K562 (cell line): Measurements from ENCODE around the gene MYO16. TPM values are rescaled to one million over a fixed set of nuclear protein-coding genes. Genes with fewer than 3 reads are reported as not detected.

Experiments
- ATAC-seq: fragments of 200-7000 bp; cut with Tn5 transposase; 3 replicates; pipeline ENCODE4 v1.9.1; 2020; ENCODE audit warnings: moderate library complexity
- BruUV-seq: library from RNA; stranded (reverse); fragments of 400-500 nt; replicated peaks from 2 replicates; lab custom pipeline; 2021; lab: Mats Ljungman, UMichigan
- CTCF ChIA-PET: fragments of 300-600 bp; formaldehyde crosslinking; extraction: SDS; loops from one replicate; lab custom pipeline; 2021; ENCODE audit warnings: low intra/inter-chr PET ratio; lab: Yijun Ruan, JAX
- POLR2A ChIA-PET: fragments of 300-600, 350-650 bp; sonication (Branson Sonifier 250); formaldehyde crosslinking; extraction: SDS; loops from one replicate; lab custom pipeline; 2021; ENCODE audit warnings: antibody characterized with exemption, inconsistent platforms; lab: Yijun Ruan, JAX
- DNase-seq, 4 experiments: peaks; one replicate each; pipeline versions ENCODE4 v3.0.0 to v3.0.0-alpha.2; 2011 to 2018; ENCODE audit warnings: low spot score in 3 of 4, mixed read lengths in 3 of 4; ENCODE audit errors: extremely low read depth in 1 of 4
- FAIRE-seq: peaks from 2 replicates; lab custom pipeline; 2011; peaks lifted over from hg19 to GRCh38; lab: Jason Lieb, UNC
- H2AFZ ChIP-seq: 2 replicates; pipeline ENCODE4 v1.6.0; 2011; ENCODE audit warnings: low read depth, low read length, control low read depth, inconsistent platforms
- H3K27ac ChIP-seq: fragments of 200-600 bp; 3 replicates; pipeline ENCODE4 v1.8.0; 2011; ENCODE audit warnings: low read depth, mild to moderate bottlenecking, control low read depth, inconsistent platforms, low read length, moderate library complexity, mixed read lengths; ENCODE audit errors: extremely low read depth
- H3K27me3 ChIP-seq, 2 experiments: fragments of 300-600 bp in 1 of 2; 2 replicates in 1 of 2; 3 replicates in 1 of 2; pipeline versions ENCODE4 v1.6.0 to v1.8.0; 2011; ENCODE audit warnings: inconsistent platforms in 2 of 2, low read length in 2 of 2, mild to moderate bottlenecking in 1 of 2, mixed read lengths in 1 of 2, moderate library complexity in 1 of 2; ENCODE audit not compliant: control insufficient read depth in 2 of 2, insufficient read depth in 2 of 2
- H3K36me3 ChIP-seq: fragments of 300-600 bp; 3 replicates; pipeline ENCODE4 v1.8.0; 2011; ENCODE audit warnings: mild to moderate bottlenecking, low read length, inconsistent platforms; ENCODE audit not compliant: control insufficient read depth, insufficient read depth
- H3K4me1 ChIP-seq, 2 experiments: fragments of 200-600 bp in 1 of 2; replicated peaks in 1 of 2; 2 replicates in 1 of 2; 3 replicates in 1 of 2; pipeline versions ENCODE4 v1.5.1 to v1.8.0; 2011; ENCODE audit warnings: inconsistent platforms in 2 of 2, low read length in 2 of 2, mild to moderate bottlenecking in 1 of 2, mixed read lengths in 1 of 2, moderate library complexity in 1 of 2; ENCODE audit not compliant: control insufficient read depth in 2 of 2, insufficient read depth in 2 of 2
- H3K4me2 ChIP-seq: 2 replicates; pipeline ENCODE4 v1.6.1; 2011; ENCODE audit warnings: low read length, control low read depth, inconsistent platforms, mixed read lengths; ENCODE audit not compliant: insufficient read depth
- H3K4me3 ChIP-seq: fragments of 200-600 bp; sonication (generic), shearing (Covaris generic); 2 replicates; pipeline ENCODE4 v1.5.1; 2016; ENCODE audit warnings: control low read depth, inconsistent platforms
- H3K79me2 ChIP-seq: fragments of 200-600 bp; 3 replicates; pipeline ENCODE4 v1.8.0; 2011; ENCODE audit warnings: low read length, inconsistent platforms; ENCODE audit not compliant: control insufficient read depth, insufficient read depth
- H3K9ac ChIP-seq, 2 experiments: 2 replicates each; pipeline versions ENCODE4 v1.6.0 to v1.6.1; 2011; ENCODE audit warnings: low read depth in 2 of 2, low read length in 2 of 2, control low read depth in 1 of 2, inconsistent platforms in 1 of 2, mild to moderate bottlenecking in 1 of 2, mixed read lengths in 1 of 2; ENCODE audit not compliant: insufficient read depth in 1 of 2
- H3K9me1 ChIP-seq: one replicate; pipeline ENCODE4 v1.6.0; 2011; ENCODE audit warnings: inconsistent platforms, mild to moderate bottlenecking, low read length, moderate library complexity; ENCODE audit not compliant: control insufficient read depth, insufficient read depth
- H3K9me3 ChIP-seq: replicated peaks from 2 replicates; pipeline ENCODE4 v1.5.1; 2011; ENCODE audit warnings: low read depth, low read length, inconsistent platforms; ENCODE audit not compliant: control insufficient read depth, insufficient read depth
- H4K20me1 ChIP-seq: replicated peaks from 2 replicates; pipeline ENCODE4 v1.6.1; 2011; ENCODE audit warnings: low read length, inconsistent platforms, mixed read lengths; ENCODE audit not compliant: control insufficient read depth, insufficient read depth
- EWSR1 ChIP-seq: fragments of 450-650 bp; IDR thresholded peaks from 2 replicates; pipeline ENCODE4 v1.6.1; 2018; ENCODE audit warnings: borderline replicate concordance, mild to moderate bottlenecking, low read depth, moderate library complexity; ENCODE audit not compliant: partially characterized antibody
- GABPB2 ChIP-seq: fragments of 250-450 bp; sonication (Bioruptor Pico); conservative IDR thresholded peaks from 2 replicates; pipeline ENCODE4 v1.5.1; 2021; ENCODE audit warnings: mild to moderate bottlenecking
- KLF10 ChIP-seq: fragments of 250-450 bp; sonication (Bioruptor Pico); IDR thresholded peaks from 2 replicates; pipeline ENCODE4 v1.6.1; 2021; ENCODE audit warnings: matching md5 sums
- MCM2 ChIP-seq: fragments of 450-650 bp; IDR thresholded peaks from 2 replicates; pipeline ENCODE4 v1.6.1; 2017; ENCODE audit warnings: low read depth, mild to moderate bottlenecking
- MEIS2 ChIP-seq: fragments of 450-650 bp; IDR thresholded peaks from 2 replicates; pipeline ENCODE4 v1.6.1; 2014; ENCODE audit warnings: mild to moderate bottlenecking; ENCODE audit not compliant: partially characterized antibody
- PHB2 ChIP-seq: fragments of 450-650 bp; IDR thresholded peaks from 2 replicates; pipeline ENCODE4 v1.6.1; 2017; ENCODE audit warnings: low read depth
- TEAD2 ChIP-seq: fragments of 450-650 bp; IDR thresholded peaks from 2 replicates; pipeline ENCODE4 v1.6.1; 2016; ENCODE audit warnings: missing genetic modification characterization, control low read depth, missing compliant biosample characterization
- THRAP3 ChIP-seq: fragments of 450-650 bp; IDR thresholded peaks from 2 replicates; pipeline ENCODE4 v1.6.1; 2016; ENCODE audit warnings: mild to moderate bottlenecking, inconsistent platforms, borderline replicate concordance
- WGBS: fragments of 100-300 bp; shearing (Covaris generic); methylation state at CpG from one replicate; pipeline ENCODE4 v1.1.6; 2016; ENCODE audit warnings: low coverage, mixed read lengths; ENCODE audit not compliant: insufficient coverage; ENCODE audit errors: missing lambda C conversion rate; 5-methylcytosine and 5-hydroxymethylcytosine counted together
- in situ Hi-C: fragments of 300-500 bp; cut with MboI; formaldehyde crosslinking; loops from 4 replicates; pipeline ENCODE4 v1.15.0; 2018; ENCODE audit warnings: inconsistent platforms, mixed read lengths
- intact Hi-C: fragments of 100-400 bp; cut with micrococcal nuclease; formaldehyde crosslinking; loops from 2 replicates; pipeline ENCODE4 v1.14.2; 2022
- polyA plus RNA-seq, 8 experiments: library from polyadenylated mRNA; depleted of rRNA in 4 of 8; stranded (reverse) in 5 of 8; unstranded in 3 of 8; fragments of >200 nt; fragmentation: Nextera tagmentation in 2 of 8; fragmentation: Illumina TruSeq in 1 of 8; extraction: Ambion mirVana in 2 of 8; extraction: Trizol in 1 of 8; gene quantifications; 2 replicates each; pipeline versions ENCODE4 v1.2.1 to v1.2.3, GENCODE V29; 2011 to 2014; ENCODE audit warnings: inconsistent platforms in 1 of 8, missing spikeins in 1 of 8
- total RNA-seq, 7 experiments: library from RNA; depleted of rRNA in 6 of 7; stranded (reverse); fragments of >200 nt in 6 of 7; fragmentation: Illumina TruSeq in 2 of 7; extraction: Trizol in 2 of 7; gene quantifications; 2 replicates each; pipeline versions ENCODE4 v1.2.1 to v1.2.3, GENCODE V29; 2011 to 2021; ENCODE audit warnings: low replicate concordance in 1 of 7
- TF ChIP-seq, protein P1 (sequence below), 2 experiments: fragments of 200-800 bp in 1 of 2; sonication (Bioruptor generic) in 1 of 2; sonication (generic) in 1 of 2; formaldehyde crosslinking in 1 of 2; IDR thresholded peaks in 1 of 2; conservative IDR thresholded peaks in 1 of 2; 2 replicates each; pipeline versions ENCODE4 v1.5.0 to v1.6.1; 2016 to 2020; ENCODE audit warnings: missing compliant biosample characterization in 1 of 2, missing genetic modification characterization in 1 of 2, missing genetic modification reagents in 1 of 2
- TF ChIP-seq, protein P2 (sequence below): sonication (generic); formaldehyde crosslinking; IDR thresholded peaks from 2 replicates; pipeline ENCODE4 v1.8.1; 2023; ENCODE audit warnings: mild to moderate bottlenecking, missing genetic modification reagents
- TF ChIP-seq, protein P3 (sequence below), 2 experiments: fragments of 450-650 bp; IDR thresholded peaks; 2 replicates each; pipeline ENCODE4 v1.6.1; 2018; ENCODE audit warnings: mild to moderate bottlenecking in 2 of 2, low read depth in 1 of 2; ENCODE audit not compliant: partially characterized antibody in 2 of 2

Gene MYO16
- total and polyA plus RNA-seq, 9 of the 15 experiments (the other 6 are each of a cell fraction or from before 2014, with no cell fraction given), result 4.3 to 45.7 (median 12.1) TPM

DNA sequence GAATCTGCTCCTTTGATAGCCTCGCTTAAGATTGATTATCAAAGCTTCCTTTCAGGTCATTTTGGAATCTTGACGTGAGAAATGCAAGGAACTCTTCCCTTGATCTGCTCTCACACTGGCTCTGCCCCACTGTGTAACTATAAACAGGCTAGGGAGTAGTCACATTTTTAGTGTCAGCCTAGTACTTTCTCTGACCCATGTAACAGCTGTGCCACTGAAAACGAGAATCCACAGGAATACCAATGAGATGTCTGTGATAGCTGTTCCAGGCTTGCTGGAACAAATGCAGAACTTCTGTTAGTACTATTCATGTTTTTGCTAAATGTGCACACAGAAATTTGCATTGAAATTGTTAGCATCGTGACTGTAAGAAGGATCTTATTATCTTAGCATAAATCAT lies 221.3 kb downstream of the MYO16 start:
- Histone ChIP-seq H4K20me1 (no peaks in the 10 kb centered on the region), H3K4me3 (no peak overlapping the region), H3K9me3 (no peaks in the 10 kb centered on the region), H3K79me2 (no peaks in the 10 kb centered on the region), H3K9ac (no peak overlapping the region), H3K9me1 (no peaks in the 10 kb centered on the region), H3K36me3 (peaks cover 3% of the 10 kb centered on the region; the same call in 1 of the 3 replicates), H3K27me3 (no peaks in the 10 kb centered on the region), H3K4me2 (no peak overlapping the region), H2AFZ (no peak overlapping the region), H3K27ac (no peak overlapping the region), H3K4me1 (no peaks in the 10 kb centered on the region; a peak in 1 of 5 replicates)
- in situ Hi-C loops, result no loop called here
- FAIRE-seq (no peak), DNase-seq (no peak), ATAC-seq (no peak)
- 34% methylated on average over 4 of the region's 4 CpGs for WGBS
- ChIA-PET CTCF (no interaction called here), POLR2A (no interaction called here)
- no peak for TF ChIP-seq MCM2
- no peak for TF ChIP-seq EWSR1
- TF ChIP-seq KLF10 (CRISPR knock-in tag), result no peak
- TF ChIP-seq GABPB2 (CRISPR knock-in tag), result no peak
- TF ChIP-seq TEAD2 (tag), result no peak
- TF ChIP-seq, protein P1, sequence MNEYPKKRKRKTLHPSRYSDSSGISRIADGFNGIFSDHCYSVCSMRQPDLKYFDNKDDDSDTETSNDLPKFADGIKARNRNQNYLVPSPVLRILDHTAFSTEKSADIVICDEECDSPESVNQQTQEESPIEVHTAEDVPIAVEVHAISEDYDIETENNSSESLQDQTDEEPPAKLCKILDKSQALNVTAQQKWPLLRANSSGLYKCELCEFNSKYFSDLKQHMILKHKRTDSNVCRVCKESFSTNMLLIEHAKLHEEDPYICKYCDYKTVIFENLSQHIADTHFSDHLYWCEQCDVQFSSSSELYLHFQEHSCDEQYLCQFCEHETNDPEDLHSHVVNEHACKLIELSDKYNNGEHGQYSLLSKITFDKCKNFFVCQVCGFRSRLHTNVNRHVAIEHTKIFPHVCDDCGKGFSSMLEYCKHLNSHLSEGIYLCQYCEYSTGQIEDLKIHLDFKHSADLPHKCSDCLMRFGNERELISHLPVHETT (CRISPR knock-in tag; conservative IDR thresholded peaks at IDR 0.05 in 1 of 2, IDR thresholded peaks at IDR 0.05 in 1 of 2), result no peak
- TF ChIP-seq PHB2, result no peak
- TF ChIP-seq, protein P2, sequence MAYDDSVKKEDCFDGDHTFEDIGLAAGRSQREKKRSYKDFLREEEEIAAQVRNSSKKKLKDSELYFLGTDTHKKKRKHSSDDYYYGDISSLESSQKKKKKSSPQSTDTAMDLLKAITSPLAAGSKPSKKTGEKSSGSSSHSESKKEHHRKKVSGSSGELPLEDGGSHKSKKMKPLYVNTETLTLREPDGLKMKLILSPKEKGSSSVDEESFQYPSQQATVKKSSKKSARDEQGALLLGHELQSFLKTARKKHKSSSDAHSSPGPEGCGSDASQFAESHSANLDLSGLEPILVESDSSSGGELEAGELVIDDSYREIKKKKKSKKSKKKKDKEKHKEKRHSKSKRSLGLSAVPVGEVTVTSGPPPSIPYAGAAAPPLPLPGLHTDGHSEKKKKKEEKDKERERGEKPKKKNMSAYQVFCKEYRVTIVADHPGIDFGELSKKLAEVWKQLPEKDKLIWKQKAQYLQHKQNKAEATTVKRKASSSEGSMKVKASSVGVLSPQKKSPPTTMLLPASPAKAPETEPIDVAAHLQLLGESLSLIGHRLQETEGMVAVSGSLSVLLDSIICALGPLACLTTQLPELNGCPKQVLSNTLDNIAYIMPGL (CRISPR knock-in tag), result no peak
- no peak for TF ChIP-seq THRAP3
- TF ChIP-seq, protein P3, sequence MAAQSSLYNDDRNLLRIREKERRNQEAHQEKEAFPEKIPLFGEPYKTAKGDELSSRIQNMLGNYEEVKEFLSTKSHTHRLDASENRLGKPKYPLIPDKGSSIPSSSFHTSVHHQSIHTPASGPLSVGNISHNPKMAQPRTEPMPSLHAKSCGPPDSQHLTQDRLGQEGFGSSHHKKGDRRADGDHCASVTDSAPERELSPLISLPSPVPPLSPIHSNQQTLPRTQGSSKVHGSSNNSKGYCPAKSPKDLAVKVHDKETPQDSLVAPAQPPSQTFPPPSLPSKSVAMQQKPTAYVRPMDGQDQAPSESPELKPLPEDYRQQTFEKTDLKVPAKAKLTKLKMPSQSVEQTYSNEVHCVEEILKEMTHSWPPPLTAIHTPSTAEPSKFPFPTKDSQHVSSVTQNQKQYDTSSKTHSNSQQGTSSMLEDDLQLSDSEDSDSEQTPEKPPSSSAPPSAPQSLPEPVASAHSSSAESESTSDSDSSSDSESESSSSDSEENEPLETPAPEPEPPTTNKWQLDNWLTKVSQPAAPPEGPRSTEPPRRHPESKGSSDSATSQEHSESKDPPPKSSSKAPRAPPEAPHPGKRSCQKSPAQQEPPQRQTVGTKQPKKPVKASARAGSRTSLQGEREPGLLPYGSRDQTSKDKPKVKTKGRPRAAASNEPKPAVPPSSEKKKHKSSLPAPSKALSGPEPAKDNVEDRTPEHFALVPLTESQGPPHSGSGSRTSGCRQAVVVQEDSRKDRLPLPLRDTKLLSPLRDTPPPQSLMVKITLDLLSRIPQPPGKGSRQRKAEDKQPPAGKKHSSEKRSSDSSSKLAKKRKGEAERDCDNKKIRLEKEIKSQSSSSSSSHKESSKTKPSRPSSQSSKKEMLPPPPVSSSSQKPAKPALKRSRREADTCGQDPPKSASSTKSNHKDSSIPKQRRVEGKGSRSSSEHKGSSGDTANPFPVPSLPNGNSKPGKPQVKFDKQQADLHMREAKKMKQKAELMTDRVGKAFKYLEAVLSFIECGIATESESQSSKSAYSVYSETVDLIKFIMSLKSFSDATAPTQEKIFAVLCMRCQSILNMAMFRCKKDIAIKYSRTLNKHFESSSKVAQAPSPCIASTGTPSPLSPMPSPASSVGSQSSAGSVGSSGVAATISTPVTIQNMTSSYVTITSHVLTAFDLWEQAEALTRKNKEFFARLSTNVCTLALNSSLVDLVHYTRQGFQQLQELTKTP (IDR thresholded peaks at IDR 0.05; ENCODE audit: low read depth in 1 of 2, partially characterized antibody in 2 of 2), result no peak
- no peak for TF ChIP-seq MEIS2
- intact Hi-C loops, result no loop called here
- BruUV-seq, result no TSS peak
